ENCODE data around the gene RNF151.

- TF ChIP-seq, protein P1, sequence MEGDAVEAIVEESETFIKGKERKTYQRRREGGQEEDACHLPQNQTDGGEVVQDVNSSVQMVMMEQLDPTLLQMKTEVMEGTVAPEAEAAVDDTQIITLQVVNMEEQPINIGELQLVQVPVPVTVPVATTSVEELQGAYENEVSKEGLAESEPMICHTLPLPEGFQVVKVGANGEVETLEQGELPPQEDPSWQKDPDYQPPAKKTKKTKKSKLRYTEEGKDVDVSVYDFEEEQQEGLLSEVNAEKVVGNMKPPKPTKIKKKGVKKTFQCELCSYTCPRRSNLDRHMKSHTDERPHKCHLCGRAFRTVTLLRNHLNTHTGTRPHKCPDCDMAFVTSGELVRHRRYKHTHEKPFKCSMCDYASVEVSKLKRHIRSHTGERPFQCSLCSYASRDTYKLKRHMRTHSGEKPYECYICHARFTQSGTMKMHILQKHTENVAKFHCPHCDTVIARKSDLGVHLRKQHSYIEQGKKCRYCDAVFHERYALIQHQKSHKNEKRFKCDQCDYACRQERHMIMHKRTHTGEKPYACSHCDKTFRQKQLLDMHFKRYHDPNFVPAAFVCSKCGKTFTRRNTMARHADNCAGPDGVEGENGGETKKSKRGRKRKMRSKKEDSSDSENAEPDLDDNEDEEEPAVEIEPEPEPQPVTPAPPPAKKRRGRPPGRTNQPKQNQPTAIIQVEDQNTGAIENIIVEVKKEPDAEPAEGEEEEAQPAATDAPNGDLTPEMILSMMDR (IDR thresholded peaks at IDR 0.05 in 8 of 11, conservative IDR thresholded peaks at IDR 0.05 in 3 of 11): no peak
- TF ChIP-seq POLR2AphosphoS5 (IDR thresholded peaks at IDR 0.05) (no peak), POLR2A (IDR thresholded peaks at IDR 0.05) (no peak)
These were observed 19.0 kb downstream of the RNF151 start for GRCh38 chr16:1985466-1986150.

Measured in spleen (tissue), 7 donors.